Mesenchymal stem cell (in vitro differentiated cells and primary cell): ENCODE data around the gene AUTS2.

Experiments
- DNase-seq: peaks from one replicate; pipeline ENCODE4 v3.0.0-alpha.2; 2013
- H2AFZ ChIP-seq: one replicate; pipeline ENCODE4 v1.6.1; 2013; ENCODE audit warnings: low read depth, mild to moderate bottlenecking, control low read depth, inconsistent platforms, low read length, moderate library complexity
- H2AK5ac ChIP-seq: 2 replicates; pipeline ENCODE4 v1.6.1; 2013; ENCODE audit warnings: low read length, moderate library complexity, mild to moderate bottlenecking, inconsistent platforms; ENCODE audit not compliant: severe bottlenecking
- H2BK120ac ChIP-seq: one replicate; pipeline ENCODE4 v1.6.1; 2013; ENCODE audit warnings: low read depth, mild to moderate bottlenecking, inconsistent platforms, low read length, moderate library complexity
- H2BK12ac ChIP-seq, 2 experiments: one replicate each; pipeline ENCODE4 v1.6.1; 2013; ENCODE audit warnings: inconsistent platforms in 2 of 2, low read length in 2 of 2, mild to moderate bottlenecking in 2 of 2, moderate library complexity in 2 of 2, control low read depth in 1 of 2
- H2BK15ac ChIP-seq: one replicate; pipeline ENCODE4 v1.6.1; 2013; ENCODE audit warnings: mild to moderate bottlenecking, low read depth, inconsistent platforms; ENCODE audit not compliant: poor library complexity, severe bottlenecking
- H2BK5ac ChIP-seq: 2 replicates; pipeline ENCODE4 v1.6.1; 2013; ENCODE audit warnings: low read depth, mild to moderate bottlenecking, low read length, control low read depth, inconsistent platforms; ENCODE audit not compliant: poor library complexity, severe bottlenecking
- H3K14ac ChIP-seq, 2 experiments: one replicate each; pipeline ENCODE4 v1.6.1; 2013; ENCODE audit warnings: inconsistent platforms in 2 of 2, low read length in 2 of 2, control low read depth in 1 of 2, mild to moderate bottlenecking in 1 of 2, moderate library complexity in 1 of 2
- H3K18ac ChIP-seq, 2 experiments: one replicate each; pipeline ENCODE4 v1.6.1; 2013; ENCODE audit warnings: inconsistent platforms in 2 of 2, low read length in 2 of 2, control low read depth in 1 of 2, low read depth in 1 of 2, mild to moderate bottlenecking in 1 of 2
- H3K23ac ChIP-seq, 2 experiments: one replicate each; pipeline ENCODE4 v1.6.1; 2013; ENCODE audit warnings: inconsistent platforms in 2 of 2, low read length in 2 of 2, mild to moderate bottlenecking in 2 of 2, moderate library complexity in 2 of 2, control low read depth in 1 of 2
- H3K27ac ChIP-seq: 2 replicates; pipeline ENCODE4 v1.5.1; 2013; ENCODE audit warnings: mild to moderate bottlenecking, moderate library complexity, low read length, control low read depth, inconsistent platforms; ENCODE audit not compliant: poor library complexity, severe bottlenecking
- H3K27me3 ChIP-seq, 2 experiments: 2 replicates each; pipeline versions ENCODE4 v1.6.1 to v1.7.0; 2013; ENCODE audit warnings: low read length in 2 of 2, mild to moderate bottlenecking in 2 of 2, moderate library complexity in 2 of 2, control low read depth in 1 of 2, inconsistent platforms in 1 of 2; ENCODE audit not compliant: control insufficient read depth in 1 of 2, insufficient read depth in 1 of 2
- H3K36me3 ChIP-seq, 2 experiments: 2 replicates each; pipeline versions ENCODE4 v1.6.1 to v1.7.0; 2013; ENCODE audit warnings: low read length in 2 of 2, control low read depth in 1 of 2, inconsistent platforms in 1 of 2, low read depth in 1 of 2, mild to moderate bottlenecking in 1 of 2; ENCODE audit not compliant: insufficient read depth in 2 of 2, control insufficient read depth in 1 of 2
- H3K4ac ChIP-seq, 2 experiments: one replicate each; pipeline ENCODE4 v1.6.1; 2013; ENCODE audit warnings: inconsistent platforms in 2 of 2, low read length in 2 of 2, mild to moderate bottlenecking in 2 of 2, moderate library complexity in 2 of 2, control low read depth in 1 of 2, low read depth in 1 of 2
- H3K4me1 ChIP-seq: 2 replicates; pipeline ENCODE4 v1.6.1; 2013; ENCODE audit warnings: low read depth, low read length, control low read depth; ENCODE audit not compliant: control insufficient read depth, insufficient read depth
- H3K4me2 ChIP-seq: 2 replicates; pipeline ENCODE4 v1.6.1; 2013; ENCODE audit warnings: low read length, mild to moderate bottlenecking, inconsistent platforms; ENCODE audit not compliant: poor library complexity, severe bottlenecking
- H3K4me3 ChIP-seq, 2 experiments: 2 replicates each; pipeline versions ENCODE4 v1.5.1 to v1.7.0; 2013; ENCODE audit warnings: low read length in 2 of 2, mild to moderate bottlenecking in 2 of 2, control low read depth in 1 of 2, low read depth in 1 of 2; ENCODE audit not compliant: insufficient read depth in 1 of 2
- H3K79me1 ChIP-seq: replicated peaks from 2 replicates; pipeline ENCODE4 v1.6.1; 2013; ENCODE audit warnings: mild to moderate bottlenecking, control low read depth, low read length, inconsistent platforms; ENCODE audit not compliant: poor library complexity, severe bottlenecking
- H3K9ac ChIP-seq: 2 replicates; pipeline ENCODE4 v1.7.0; 2013; ENCODE audit warnings: mild to moderate bottlenecking, low read length, moderate library complexity
- H3K9me3 ChIP-seq: 2 replicates; pipeline ENCODE4 v1.7.0; 2013; ENCODE audit warnings: mild to moderate bottlenecking, low read length; ENCODE audit not compliant: control insufficient read depth
- H4K8ac ChIP-seq: one replicate; pipeline ENCODE4 v1.6.1; 2013; ENCODE audit warnings: inconsistent platforms, mild to moderate bottlenecking, low read length, moderate library complexity
- H4K91ac ChIP-seq: one replicate; pipeline ENCODE4 v1.6.1; 2013; ENCODE audit warnings: mild to moderate bottlenecking, low read length, inconsistent platforms
- WGBS: methylation state at CpG from one replicate; pipeline ENCODE4 v1.1.7; 2013; ENCODE audit warnings: mixed read lengths; 5-methylcytosine and 5-hydroxymethylcytosine counted together

Gene AUTS2

DNA sequence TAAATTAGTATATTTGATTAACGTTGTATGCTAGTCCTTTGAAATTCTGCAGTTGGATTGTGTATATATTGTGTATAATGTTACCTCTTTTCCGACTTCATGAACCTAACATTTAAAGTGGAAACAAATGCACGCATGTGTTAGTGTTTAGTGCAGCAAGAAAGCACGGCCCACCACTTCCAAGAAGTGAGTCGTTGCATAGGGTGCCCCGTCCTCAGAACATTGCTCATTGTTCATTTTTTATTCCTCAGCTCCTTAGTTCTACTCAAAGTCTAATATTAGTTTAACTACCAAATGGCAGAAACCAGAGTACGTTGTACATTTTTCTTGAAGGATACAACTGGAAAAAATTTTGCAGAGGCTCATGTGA, 407.6 kb downstream of the AUTS2 start:
- 43% methylated on average over 7 of the region's 7 CpGs for WGBS
- no peak overlapping the region for H3K18ac ChIP-seq
- no peaks in the 10 kb centered on the region for H3K27me3 ChIP-seq
- no peaks in the 10 kb centered on the region for H3K79me1 ChIP-seq
- no peaks in the 10 kb centered on the region for H3K4me1 ChIP-seq
- no peak overlapping the region for H2AK5ac ChIP-seq
- H4K91ac ChIP-seq, result no peak overlapping the region
- no peaks in the 10 kb centered on the region for H3K36me3 ChIP-seq
- no peak overlapping the region for H3K9ac ChIP-seq
- no peak for DNase-seq
- H4K8ac ChIP-seq, result no peak overlapping the region
- no peak overlapping the region for H3K27ac ChIP-seq
- no peak overlapping the region for H3K4ac ChIP-seq
- no peak overlapping the region for H2BK12ac ChIP-seq
- H3K23ac ChIP-seq, result no peak overlapping the region
- no peaks in the 10 kb centered on the region for H3K9me3 ChIP-seq
- no peak overlapping the region for H2AFZ ChIP-seq
- no peak overlapping the region for H2BK15ac ChIP-seq
- H3K4me3 ChIP-seq, result no peak overlapping the region
- no peak overlapping the region for H3K14ac ChIP-seq
- no peak overlapping the region for H2BK120ac ChIP-seq
- H3K4me2 ChIP-seq, result no peak overlapping the region
- no peak overlapping the region for H2BK5ac ChIP-seq

DNA sequence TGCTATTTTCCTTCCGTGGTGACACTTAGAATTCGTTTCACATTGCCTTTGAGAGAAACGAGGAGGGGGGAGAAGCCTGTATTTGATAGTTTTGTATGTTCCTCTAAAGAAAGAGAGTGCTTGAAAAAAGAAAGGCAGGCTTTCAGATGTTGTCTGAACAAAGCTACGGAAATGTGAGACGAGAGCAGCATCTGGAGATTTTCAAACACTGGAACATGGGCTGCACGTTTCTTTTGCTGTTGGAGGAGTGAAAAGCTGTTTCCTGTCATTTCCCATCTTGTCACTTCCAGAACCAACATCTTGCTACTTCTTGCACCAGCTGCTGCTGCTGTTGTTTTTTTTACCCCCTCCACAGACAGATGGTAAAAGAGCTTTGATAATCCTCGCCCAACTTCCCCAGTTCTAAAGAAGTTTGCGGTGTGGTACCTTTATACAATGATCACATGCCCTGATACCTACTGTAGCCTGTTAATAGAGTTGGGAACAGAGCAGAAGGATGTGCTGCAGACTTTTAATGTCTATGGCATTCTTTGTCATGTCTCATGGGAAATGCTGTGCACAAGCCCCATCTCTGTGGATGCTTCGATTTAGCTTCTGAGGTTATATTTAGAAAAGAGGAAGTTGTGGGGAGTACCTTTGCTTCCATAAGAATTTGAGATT, 408.1 kb downstream of the AUTS2 start:
- no peak overlapping the region for H3K4ac ChIP-seq
- H3K4me2 ChIP-seq, result no peak overlapping the region
- H3K4me3 ChIP-seq, result no peak overlapping the region
- WGBS, result 4% methylated on average over 9 of the region's 9 CpGs
- H2BK12ac ChIP-seq, result no peak overlapping the region
- no peak overlapping the region for H4K8ac ChIP-seq
- no peak overlapping the region for H2AFZ ChIP-seq
- no peak for DNase-seq
- no peaks in the 10 kb centered on the region for H3K79me1 ChIP-seq
- no peak overlapping the region for H2BK5ac ChIP-seq
- no peak overlapping the region for H4K91ac ChIP-seq
- no peaks in the 10 kb centered on the region for H3K9me3 ChIP-seq
- no peak overlapping the region for H3K14ac ChIP-seq
- no peak overlapping the region for H3K27ac ChIP-seq
- H3K23ac ChIP-seq, result no peak overlapping the region
- no peak overlapping the region for H3K18ac ChIP-seq
- H3K27me3 ChIP-seq, result no peaks in the 10 kb centered on the region
- H2AK5ac ChIP-seq, result no peak overlapping the region
- H3K4me1 ChIP-seq, result no peaks in the 10 kb centered on the region
- H2BK120ac ChIP-seq, result no peak overlapping the region
- no peak overlapping the region for H2BK15ac ChIP-seq
- no peak overlapping the region for H3K9ac ChIP-seq
- H3K36me3 ChIP-seq, result no peaks in the 10 kb centered on the region

DNA sequence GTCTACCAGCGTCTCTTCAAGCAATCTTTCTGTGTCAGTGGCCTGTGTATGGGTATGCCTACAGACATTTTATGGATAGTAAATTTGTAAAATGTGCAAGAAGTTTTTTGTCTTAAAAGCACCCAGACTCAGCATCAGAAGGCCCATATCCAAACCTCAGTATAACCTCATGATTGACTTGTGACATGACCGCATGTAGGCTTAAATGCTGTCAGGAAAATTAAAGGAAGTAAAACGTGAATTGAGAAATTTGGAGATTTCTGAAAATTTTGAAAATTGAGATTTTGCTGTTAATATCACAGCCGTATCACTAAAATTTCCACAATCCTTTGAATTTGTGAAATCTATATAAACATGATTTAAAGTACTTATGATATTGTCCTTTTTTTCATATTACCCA, 410.2 kb downstream of the AUTS2 start:
- no peak overlapping the region for H3K23ac ChIP-seq
- no peak for DNase-seq
- no peak overlapping the region for H3K9ac ChIP-seq
- H2AFZ ChIP-seq, result no peak overlapping the region
- no peaks in the 10 kb centered on the region for H3K4me1 ChIP-seq
- H2BK120ac ChIP-seq, result no peak overlapping the region
- no peaks in the 10 kb centered on the region for H3K27me3 ChIP-seq
- no peak overlapping the region for H4K8ac ChIP-seq
- H2BK15ac ChIP-seq, result no peak overlapping the region
- no peak overlapping the region for H2BK5ac ChIP-seq
- H3K14ac ChIP-seq, result no peak overlapping the region
- no peak overlapping the region for H2AK5ac ChIP-seq
- no peak overlapping the region for H3K4ac ChIP-seq
- H3K18ac ChIP-seq, result no peak overlapping the region
- H3K4me2 ChIP-seq, result no peak overlapping the region
- H3K36me3 ChIP-seq, result no peaks in the 10 kb centered on the region
- H3K79me1 ChIP-seq, result no peaks in the 10 kb centered on the region
- no peak overlapping the region for H4K91ac ChIP-seq
- no peaks in the 10 kb centered on the region for H3K9me3 ChIP-seq
- no peak overlapping the region for H3K27ac ChIP-seq
- WGBS, result no CpG with 5 or more reads among the region's 4 CpGs
- no peak overlapping the region for H3K4me3 ChIP-seq
- H2BK12ac ChIP-seq, result no peak overlapping the region

GRCh38 chr7:70014472-70015177, 416.4 kb downstream of the AUTS2 start:
- 93% methylated on average over 2 of the region's 3 CpGs for WGBS

More at GRCh38 chr7:70014472-70015177, 416.4 kb downstream of the AUTS2 start:
- Histone ChIP-seq H3K36me3 (no peaks in the 10 kb centered on the region), H2BK120ac (no peak overlapping the region), H3K4me2 (no peak overlapping the region), H3K9ac (no peak overlapping the region), H2AK5ac (no peak overlapping the region), H3K4me1 (no peaks in the 10 kb centered on the region), H2AFZ (no peak overlapping the region), H3K18ac (no peak overlapping the region), H3K4me3 (no peak overlapping the region), H3K23ac (no peak overlapping the region), H4K91ac (no peak overlapping the region), H3K27ac (no peak overlapping the region), H3K27me3 (no peaks in the 10 kb centered on the region), H3K79me1 (no peaks in the 10 kb centered on the region), H3K4ac (no peak overlapping the region), H4K8ac (no peak overlapping the region), H3K9me3 (no peaks in the 10 kb centered on the region), H2BK12ac (no peak overlapping the region), H2BK15ac (no peak overlapping the region), H2BK5ac (no peak overlapping the region), H3K14ac (no peak overlapping the region)
- DNase-seq, result no peak
